Right cardiac atrium (tissue), 5 donors: ENCODE results near the gene RBM4B. TPM values are rescaled to one million over a fixed set of nuclear protein-coding genes. Genes with fewer than 3 reads are reported as not detected.
A peak's percentile ranks its signal among the peaks of the same experiment; 100 is the strongest.

Experiments
- ATAC-seq, 2 donors: fragments of 200-7000 bp; cut with Tn5 transposase; one replicate each; pipeline versions ENCODE4 v1.8.0 to v1.9.1; 2020; ENCODE audit warnings: moderate library complexity in 2 of 2, mild to moderate bottlenecking in 1 of 2
- DNase-seq, 3 donors: peaks; one replicate each; pipeline ENCODE4 v3.0.0-alpha.2; 2020
- H3K27ac ChIP-seq: one replicate; pipeline ENCODE4 v1.5.1; 2013; ENCODE audit warnings: mild to moderate bottlenecking, low read length, control low read depth, moderate library complexity
- H3K27me3 ChIP-seq: one replicate; pipeline ENCODE4 v1.6.1; 2013; ENCODE audit not compliant: control insufficient read depth, insufficient read depth
- H3K4me1 ChIP-seq: one replicate; pipeline ENCODE4 v1.6.1; 2013; ENCODE audit warnings: low read length; ENCODE audit not compliant: control insufficient read depth, insufficient read depth
- H3K4me3 ChIP-seq: one replicate; pipeline ENCODE4 v1.5.1; 2013; ENCODE audit warnings: low read length, control low read depth
- H3K9me3 ChIP-seq: one replicate; pipeline ENCODE4 v1.6.1; 2013; ENCODE audit warnings: low read length; ENCODE audit not compliant: control insufficient read depth
- WGBS: extraction: QIAGEN DNeasy Blood & Tissue Kit; methylation state at CpG from one replicate; pipeline ENCODE4 v1.1.7; 2013; 5-methylcytosine and 5-hydroxymethylcytosine counted together
- intact Hi-C, 4 donors: fragments of 100-400 bp; cut with DNase I; formaldehyde crosslinking; loops; one replicate each; pipeline versions ENCODE4 v1.11.0 to v1.14.0; 2022 to 2023
- polyA plus RNA-seq: library from polyadenylated mRNA; stranded (reverse); fragments of 200-250 nt; gene quantifications from one replicate; pipeline ENCODE4 v1.2.3, GENCODE V29; 2013
- total RNA-seq, 4 donors: library from RNA; stranded (reverse); fragmentation: NEBNext Ultra II Directional; extraction: Animal tissue kit (Norgen Biotek cat#: 25700); gene quantifications; one replicate each; pipeline ENCODE4 v1.2.1, GENCODE V29; 2021
- donor health status: healthy with polysubstance abuse.
- donor health status: DM: no; HTN: yes; CAD: no.
- donor health status: DM: no; HTN: no; CAD: no.
- donor health status: DM: no; HTN: yes; CAD: no; lungs with severe emphysema.
- donor health status: DM: yes; HTN: yes; CAD: no.

The RBM4B gene
- total and polyA plus RNA-seq, 5 donors = 9.0 to 15.7 (median 12.1) TPM

- Histone ChIP-seq H3K4me1 (peaks cover 21% of the 10 kb centered on the region), H3K27ac (no peak overlapping the region), H3K9me3 (no peaks in the 10 kb centered on the region), H3K4me3 (no peak overlapping the region), H3K27me3 (no peaks in the 10 kb centered on the region)
- 90% methylated on average over 9 of the region's 9 CpGs for WGBS
- DNase-seq (no peak), ATAC-seq (peak in 1 of 2 donors; percentile 3)
- intact Hi-C loops = loop anchor here in 1 of 4 donors (10.0 kb wide), 1 partner anchor 49 kb away; the partner anchor contains the start of gene RBM4B
These were observed 51.9 kb downstream of the RBM4B start for GRCh38 chr11:66625752-66626149.

- peaks cover 21% of the 10 kb centered on the region for H3K4me1 ChIP-seq
- intact Hi-C loops = loop anchor here in 1 of 4 donors (10.0 kb wide), 1 partner anchor 50 kb away; the partner anchor contains the start of gene RBM4B
- WGBS = 96% methylated on average over 26 of the region's 26 CpGs
- no peaks in the 10 kb centered on the region for H3K9me3 ChIP-seq
- no peak overlapping the region for H3K4me3 ChIP-seq
- H3K27ac ChIP-seq = no peak overlapping the region
- DNase-seq (peak in 1 of 3 donors; percentile 49), ATAC-seq (peak; percentile 6 to 8)
- no peaks in the 10 kb centered on the region for H3K27me3 ChIP-seq
These were observed 52.5 kb downstream of the RBM4B start for GRCh38 chr11:66625041-66625751.

GRCh38 chr11:66624450-66624849 is 53.2 kb downstream of the RBM4B start:
- ATAC-seq (peak in 1 of 2 donors; percentile 6), DNase-seq (peak in 1 of 3 donors; percentile 48)
- Histone ChIP-seq H3K27me3 (no peaks in the 10 kb centered on the region), H3K4me3 (no peak overlapping the region), H3K4me1 (peaks cover 21% of the 10 kb centered on the region), H3K9me3 (no peaks in the 10 kb centered on the region), H3K27ac (peak overlapping the region; percentile 74)
- 80% methylated on average over 16 of the region's 16 CpGs for WGBS
- intact Hi-C loops = loop anchor here in 1 of 4 donors (10.0 kb wide), 1 partner anchor 50 kb away; the partner anchor contains the start of gene RBM4B

- no peaks in the 10 kb centered on the region for H3K27me3 ChIP-seq
- peak overlapping the region; percentile 42 for H3K4me3 ChIP-seq
- H3K4me1 ChIP-seq = peaks cover 13% of the 10 kb centered on the region
- no peaks in the 10 kb centered on the region for H3K9me3 ChIP-seq
- WGBS = 27% methylated on average over 4 of the region's 4 CpGs
- DNase-seq = no peak
- intact Hi-C loops = no loop called here
- peak overlapping the region; percentile 53 for H3K27ac ChIP-seq
- ATAC-seq = peak in 1 of 2 donors; percentile 4
These were observed 58.6 kb downstream of the RBM4B start for GRCh38 chr11:66619080-66619554.

GRCh38 chr11:66617155-66617834 is 60.4 kb downstream of the RBM4B start:
- intact Hi-C loops = no loop called here
- under 1% methylated on average over 38 of the region's 38 CpGs for WGBS

GRCh38 chr11:66616379-66617154 is 61.1 kb downstream of the RBM4B start, which contains the start of gene RBM14:
RBM14 (plus strand) TSS chr11:66616630; CDS start chr11:66616721, 91 bp downstream.
- DNase-seq = peak; percentile 99
- under 1% methylated on average over 90 of the region's 90 CpGs for WGBS
- Histone ChIP-seq H3K4me3 (peak within 1 kb of the TSS; percentile 59), H3K9me3 (no peaks in the 10 kb centered on the region), H3K27ac (peak within 1 kb of the TSS; percentile 84), H3K4me1 (peaks cover 2% of the 10 kb centered on the region), H3K27me3 (no peaks in the 10 kb centered on the region)
- peak; percentile 98 for ATAC-seq
- intact Hi-C loops = no loop called here

More at GRCh38 chr11:66617155-66617834, 60.4 kb downstream of the RBM4B start:
- peaks cover 2% of the 10 kb centered on the region for H3K4me1 ChIP-seq
- DNase-seq (peak; percentile 83 to 93 (median 92)), ATAC-seq (peak; percentile 55 to 71)
- H3K27me3 ChIP-seq = no peaks in the 10 kb centered on the region
- peak overlapping the region; percentile 42 for H3K4me3 ChIP-seq
- peak overlapping the region; percentile 83 for H3K27ac ChIP-seq
- no peaks in the 10 kb centered on the region for H3K9me3 ChIP-seq

Other genes with a start within 250 kb of the RBM4B start
- 10 to 100 TPM; 47.5 to 53.0 (median 50.1) TPM for gene MRPL11, start 239.0 kb downstream of the RBM4B start, total RNA-seq
- gene MRPL11, start 239.0 kb downstream of the RBM4B start, polyA plus RNA-seq = 62.6 TPM
- gene PELI3, start 211.0 kb downstream of the RBM4B start, total RNA-seq = 10 to 100 TPM in 3 of 4 donors, 1 to 10 TPM in 1; 9.9 to 14.2 (median 12.8) TPM
- 12.8 TPM for gene PELI3, start 211.0 kb downstream of the RBM4B start, polyA plus RNA-seq
- gene DPP3, start 197.5 kb downstream of the RBM4B start, total RNA-seq = 10 to 100 TPM in 3 of 4 donors, 1 to 10 TPM in 1; 9.5 to 16.2 (median 14.7) TPM
- gene DPP3, start 197.5 kb downstream of the RBM4B start, polyA plus RNA-seq = 10.5 TPM
- 10 to 100 TPM; 19.3 to 25.2 (median 21.4) TPM for gene BBS1, start 167.3 kb downstream of the RBM4B start, total RNA-seq
- 12.4 TPM for gene BBS1, start 167.3 kb downstream of the RBM4B start, polyA plus RNA-seq
- 1 to 10 TPM; 6.6 to 7.8 (median 7.5) TPM for gene ZDHHC24, start 131.8 kb downstream of the RBM4B start, total RNA-seq
- gene ZDHHC24, start 131.8 kb downstream of the RBM4B start, polyA plus RNA-seq = 6.3 TPM
- under 1 TPM in 1 of 4 donors, not detected in 3; 0.09 TPM for gene ACTN3, start 131.0 kb downstream of the RBM4B start, total RNA-seq
- 0.05 TPM for gene ACTN3, start 131.0 kb downstream of the RBM4B start, polyA plus RNA-seq
- gene CTSF, start 109.3 kb downstream of the RBM4B start, total RNA-seq = 100 to 1,000 TPM in 2 of 4 donors, 10 to 100 TPM in 2; 85.5 to 136 (median 95.2) TPM
- gene CTSF, start 109.3 kb downstream of the RBM4B start, polyA plus RNA-seq = 56.0 TPM
- gene CCDC87, start 84.8 kb downstream of the RBM4B start, total RNA-seq = under 1 TPM; 0.53 to 0.99 (median 0.68) TPM
- gene CCDC87, start 84.8 kb downstream of the RBM4B start, polyA plus RNA-seq = 0.43 TPM
- 10 to 100 TPM; 30.3 to 40.2 (median 34.2) TPM for gene CCS, start 84.7 kb downstream of the RBM4B start, total RNA-seq
- gene CCS, start 84.7 kb downstream of the RBM4B start, polyA plus RNA-seq = 45.8 TPM
- 10 to 100 TPM; 30.8 to 45.6 (median 33.6) TPM for gene RBM14, start 61.3 kb downstream of the RBM4B start, total RNA-seq
- 28.1 TPM for gene RBM14, start 61.3 kb downstream of the RBM4B start, polyA plus RNA-seq
- gene RBM4, start 39.2 kb downstream of the RBM4B start, total RNA-seq = 10 to 100 TPM; 66.9 to 77.9 (median 68.3) TPM
- gene RBM4, start 39.2 kb downstream of the RBM4B start, polyA plus RNA-seq = 63.3 TPM
- gene SPTBN2, start 51.3 kb upstream of the RBM4B start, total RNA-seq = 1 to 10 TPM; 2.3 to 7.0 (median 3.1) TPM
- gene SPTBN2, start 51.3 kb upstream of the RBM4B start, polyA plus RNA-seq = 0.38 TPM
- 1 to 10 TPM; 5.3 to 9.4 (median 6.8) TPM for gene RCE1, start 165.6 kb upstream of the RBM4B start, total RNA-seq
- 4.8 TPM for gene RCE1, start 165.6 kb upstream of the RBM4B start, polyA plus RNA-seq
- 10 to 100 TPM; 10.8 to 14.6 (median 11.6) TPM for gene LRFN4, start 179.2 kb upstream of the RBM4B start, total RNA-seq
- gene LRFN4, start 179.2 kb upstream of the RBM4B start, polyA plus RNA-seq = 11.8 TPM